GM08714 (cell line): Measurements from ENCODE around the gene SPATA24.
A peak's percentile ranks its signal among the peaks of the same experiment; 100 is the strongest.
"Not testable (repeated sequence)": the region's sequence is repeated elsewhere in the genome, so short reads cannot be mapped to it uniquely, and the experiment has no call there.

ENCODE experiments used
- H3K4me3 ChIP-seq: fragments of 200-500 bp; sonication (Bioruptor generic); 2 replicates; pipeline ENCODE4 v1.5.1; 2014; ENCODE audit warnings: mild to moderate bottlenecking, low read length, inconsistent platforms
- ZNF274 ChIP-seq: IDR thresholded peaks from 2 replicates; pipeline ENCODE4 v1.6.1; 2012; ENCODE audit warnings: mild to moderate bottlenecking, low read depth, low read length

Gene SPATA24

DNA sequence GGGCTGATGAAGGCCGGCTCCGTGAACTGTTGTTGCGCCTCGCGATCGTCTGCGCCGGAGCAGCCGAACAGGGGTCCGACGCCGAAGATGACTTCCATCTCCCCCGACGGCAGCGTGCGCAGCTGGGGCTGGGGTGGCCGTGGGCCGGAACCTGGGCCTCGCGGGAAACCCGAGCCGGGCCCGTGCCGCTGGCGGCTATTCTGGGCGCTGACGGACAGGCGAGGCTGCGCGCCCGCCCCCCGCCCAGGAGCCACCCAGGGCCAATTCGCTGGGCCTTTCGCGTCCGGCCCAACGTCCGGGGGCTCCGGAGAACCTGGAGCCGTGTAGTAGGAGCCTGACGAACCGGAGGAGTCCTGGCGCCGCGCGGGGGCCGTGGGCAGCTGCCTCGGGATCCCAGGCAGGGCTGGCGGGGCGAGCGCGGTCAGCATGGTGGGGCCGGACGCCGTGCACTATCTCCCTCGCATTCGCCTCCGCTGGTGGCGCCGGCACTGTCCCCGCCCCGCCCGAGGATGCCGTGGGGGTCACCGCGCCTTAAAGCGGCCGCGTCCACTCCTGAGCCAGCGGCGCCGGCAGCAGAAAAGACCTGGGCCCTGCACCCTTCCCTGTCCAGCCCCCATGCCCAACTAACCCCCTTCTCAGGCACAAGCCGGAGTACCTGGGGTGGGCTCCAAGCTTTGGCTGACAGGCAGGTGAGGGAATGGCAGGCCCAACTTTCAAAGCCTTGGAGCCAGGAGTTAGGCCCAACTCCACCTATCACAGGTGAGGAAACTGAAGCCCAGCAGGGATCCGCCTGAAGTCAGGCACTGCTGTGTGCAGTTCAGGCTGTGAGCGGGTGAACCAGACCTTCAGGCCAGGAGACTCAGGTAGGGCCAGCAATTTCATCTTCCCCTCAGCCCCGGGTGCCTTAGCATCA, 9.0 kb downstream of the SPATA24 start, which contains the start of gene PROB1:
Gene PROB1, minus strand, starts transcription at position 451 of the 913 bp plus-strand sequence. Its CDS starts 23 bp downstream, at position 428.
- TF ChIP-seq ZNF274: no peak
- H3K4me3 ChIP-seq: peak within 1 kb of the TSS; percentile 55; the same call in 1 of the 2 replicates

- TF ChIP-seq ZNF274: no peak
- H3K4me3 ChIP-seq: peak overlapping the region; percentile 55; the same call in 1 of the 2 replicates
Measured at GRCh38 chr5:139394123-139394653, 9.7 kb downstream of the SPATA24 start.

DNA sequence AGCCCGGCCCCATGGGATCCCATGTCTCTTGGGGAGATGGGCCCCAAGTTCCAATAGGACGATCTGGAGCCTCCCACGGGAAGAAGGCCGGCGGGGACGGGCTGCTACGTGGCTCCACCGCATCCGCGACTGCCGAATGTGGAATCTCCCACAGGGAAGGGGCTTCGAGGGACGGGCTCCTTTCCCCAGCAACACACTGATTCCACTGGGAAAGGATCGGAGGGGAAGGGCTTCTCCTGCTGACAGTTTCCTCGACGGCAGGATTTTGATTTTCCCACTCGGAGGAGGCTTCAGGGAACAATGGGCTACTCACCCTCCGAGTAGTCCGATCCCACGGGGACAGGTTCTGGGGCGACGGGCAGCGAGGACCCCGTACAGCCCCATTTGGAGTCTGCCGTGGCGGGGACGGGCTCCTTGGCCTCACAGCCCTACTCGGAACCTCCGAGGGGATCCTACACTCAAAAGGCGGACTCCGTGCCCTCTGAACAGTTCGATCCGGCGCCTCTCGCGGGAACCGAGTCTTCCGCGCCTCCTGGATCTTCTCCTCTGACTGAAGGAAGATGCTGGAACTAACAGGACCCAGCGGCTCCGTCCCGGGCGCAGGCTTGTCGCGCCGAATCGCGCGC, 10.3 kb downstream of the SPATA24 start:
- no peak for TF ChIP-seq ZNF274
- peak overlapping the region; percentile 55; the same call in 1 of the 2 replicates for H3K4me3 ChIP-seq

- no peak for TF ChIP-seq ZNF274
- peak overlapping the region; percentile 55; the same call in 1 of the 2 replicates for H3K4me3 ChIP-seq
Measured at GRCh38 chr5:139392678-139393496, 11.0 kb downstream of the SPATA24 start.

DNA sequence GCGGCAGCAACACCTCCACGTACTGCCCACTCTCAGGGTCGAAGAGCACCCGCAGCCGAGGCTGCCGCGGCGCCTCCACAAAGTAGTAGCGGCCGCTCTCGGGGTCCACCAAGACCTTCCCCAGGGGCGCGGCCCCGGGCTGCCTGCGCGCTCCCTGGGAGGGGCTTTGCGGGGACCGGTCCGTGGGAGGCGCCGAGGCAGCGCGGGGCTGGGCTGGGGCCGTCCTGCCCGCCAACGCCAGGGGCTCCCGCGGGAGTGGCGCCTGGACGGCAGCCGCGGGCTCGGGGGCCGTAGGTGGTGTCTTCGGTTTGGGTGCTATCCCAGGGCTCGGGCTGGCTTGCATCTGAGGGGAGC, 11.6 kb downstream of the SPATA24 start:
- no peak for TF ChIP-seq ZNF274

DNA sequence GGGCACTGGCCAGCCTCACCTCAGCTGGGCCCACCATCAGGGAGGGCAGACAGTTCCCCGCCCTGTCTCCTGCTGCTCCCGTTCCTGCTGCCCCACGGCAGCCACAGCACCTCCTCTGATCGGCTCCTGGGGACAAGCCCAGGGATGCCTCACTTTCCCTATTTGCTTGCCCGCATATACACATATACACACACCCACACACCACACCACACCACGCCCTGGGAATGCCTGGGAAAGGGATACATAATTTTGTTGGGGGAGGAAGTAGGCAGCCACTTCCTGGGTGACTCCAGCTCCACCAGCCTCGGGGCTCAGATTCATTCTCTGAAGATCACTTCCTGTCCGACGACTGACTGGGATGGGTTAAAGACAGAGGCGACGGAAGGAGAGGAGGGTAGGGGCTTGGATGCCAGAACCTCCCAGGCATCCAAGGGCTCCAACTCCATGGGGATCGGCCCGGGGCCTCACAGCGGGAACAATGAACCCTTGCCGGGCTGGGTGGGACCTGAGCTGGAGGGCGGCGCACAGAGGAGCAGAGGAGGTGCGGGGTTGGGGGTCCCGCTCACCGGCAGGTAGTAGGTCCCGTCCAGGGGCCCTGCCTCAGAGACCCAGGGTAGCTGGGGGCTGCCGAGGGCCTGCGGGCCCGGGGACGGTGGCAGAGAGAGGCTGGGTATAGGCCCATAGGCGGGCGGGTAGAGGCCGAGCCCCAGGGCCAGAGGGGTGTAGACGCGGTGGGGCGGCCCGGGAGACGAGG, 12.1 kb downstream of the SPATA24 start:
- TF ChIP-seq ZNF274: no peak
- peak overlapping the region; percentile 55; the same call in 1 of the 2 replicates for H3K4me3 ChIP-seq

More for the DNA sequence above, 11.6 kb downstream of the SPATA24 start:
- peak overlapping the region; percentile 55; the same call in 1 of the 2 replicates for H3K4me3 ChIP-seq

DNA sequence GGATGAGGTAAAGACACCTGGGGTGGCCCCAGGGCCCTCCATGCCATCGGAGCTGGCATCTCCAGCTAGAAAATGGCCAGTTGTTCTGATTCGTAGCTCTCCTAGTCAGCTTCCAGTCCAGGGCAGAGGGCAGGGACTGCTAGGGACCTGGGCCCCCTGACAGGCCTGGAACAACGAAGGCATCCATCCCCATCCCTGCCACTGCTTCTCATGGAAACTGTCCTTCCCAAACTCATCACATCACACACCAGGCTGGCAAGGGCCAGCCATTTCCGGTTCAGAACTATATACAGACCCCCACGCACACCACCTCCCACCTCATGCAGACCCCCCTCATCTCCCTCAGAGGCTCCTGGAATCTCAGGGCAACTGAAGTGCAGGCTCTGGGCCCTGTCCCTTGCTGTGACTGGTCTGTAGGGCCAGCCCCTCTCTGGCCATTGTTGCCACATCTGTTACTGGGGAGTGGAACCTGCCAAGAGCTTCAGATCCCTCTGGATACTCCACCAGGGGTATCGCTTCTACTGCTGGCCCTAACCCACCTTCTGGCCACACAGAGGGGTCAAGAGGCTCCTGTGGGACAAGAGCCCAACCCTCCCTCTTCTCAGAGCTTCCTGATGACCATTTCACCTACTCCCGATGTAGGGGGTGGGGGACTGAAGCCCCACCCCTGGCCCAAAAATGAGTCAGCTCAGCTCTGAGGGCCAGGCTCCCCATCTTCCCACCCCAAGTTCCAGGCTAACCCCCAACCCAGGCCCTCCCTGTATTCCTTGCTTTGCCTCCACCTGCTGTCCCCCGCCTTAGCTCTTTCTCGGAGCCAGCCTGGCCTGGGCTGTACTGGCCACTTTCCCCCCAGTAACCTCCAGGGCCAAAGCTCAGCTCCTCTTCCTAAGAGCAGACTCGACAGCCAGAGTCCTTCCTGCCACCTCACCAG, 13.0 kb downstream of the SPATA24 start:
- peak overlapping the region; percentile 55; the same call in 1 of the 2 replicates for H3K4me3 ChIP-seq
- no peak for TF ChIP-seq ZNF274

GRCh38 chr5:139389701-139390638, 13.9 kb downstream of the SPATA24 start, which contains the start of gene MZB1:
Gene MZB1 (minus strand): TSS chr5:139389913. CDS start chr5:139389856, 57 bp downstream.
- TF ChIP-seq ZNF274: no peak
- peak within 1 kb of the TSS; percentile 87 for H3K4me3 ChIP-seq

- TF ChIP-seq ZNF274: no peak
- H3K4me3 ChIP-seq: peak overlapping the region; percentile 87; the same call in 1 of the 2 replicates
Measured at GRCh38 chr5:139388198-139388821, 15.6 kb downstream of the SPATA24 start.

DNA sequence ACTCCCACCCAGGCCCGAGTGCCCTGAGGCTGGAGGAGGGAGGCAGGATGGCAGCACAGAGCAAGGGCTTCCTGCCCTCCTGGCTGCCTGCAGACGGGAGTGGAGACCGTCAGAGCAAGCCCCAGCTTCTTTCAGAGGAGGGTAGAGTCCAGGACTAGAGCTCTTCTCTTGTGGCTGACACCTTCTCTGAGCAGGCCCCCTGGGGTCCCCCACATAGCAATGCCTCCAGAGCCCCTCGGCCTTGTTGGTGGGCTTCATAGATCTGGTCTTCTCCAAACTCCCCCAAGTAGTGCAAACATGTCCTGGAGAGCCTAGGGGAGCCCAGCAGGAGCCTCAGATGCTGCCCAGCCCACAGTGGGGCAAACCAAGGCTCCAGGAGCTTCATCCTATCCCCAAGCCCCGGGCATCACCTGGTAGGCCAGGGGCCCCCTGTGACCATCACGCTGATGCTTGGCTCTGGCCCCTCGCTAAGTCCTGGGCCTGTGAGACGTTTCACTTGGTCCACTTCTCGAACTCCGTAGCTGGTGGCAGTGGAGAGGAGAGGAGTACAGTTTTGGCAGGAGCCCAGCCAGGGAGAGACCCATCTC, 16.2 kb downstream of the SPATA24 start:
- no peak for TF ChIP-seq ZNF274
- peak overlapping the region; percentile 87; the same call in 1 of the 2 replicates for H3K4me3 ChIP-seq

GRCh38 chr5:139386956-139387355, 16.9 kb downstream of the SPATA24 start:
- H3K4me3 ChIP-seq: not testable (repeated sequence)
